H1 (cell line): Measurements from ENCODE around the gene COL27A1. TPM values are rescaled to one million over a fixed set of nuclear protein-coding genes. Genes with fewer than 3 reads are reported as not detected.

Experiments
- CTCF ChIA-PET: fragments of 300-600 bp; sonication (Branson Sonifier 250); formaldehyde crosslinking; loops from one replicate; lab custom pipeline; 2021; ENCODE audit not compliant: partially characterized antibody; lab: Charles Lee
- POLR2A ChIA-PET: fragments of 300-600 bp; sonication (Branson Sonifier 250); formaldehyde crosslinking; loops from one replicate; lab custom pipeline; 2021; ENCODE audit warnings: inconsistent platforms; ENCODE audit not compliant: partially characterized antibody; lab: Charles Lee
- DNase-seq, 2 experiments: peaks; one replicate each; pipeline versions ENCODE4 v3.0.0 to v3.0.0-alpha.2; 2010 to 2022; ENCODE audit warnings: low spot score in 2 of 2, low read depth in 1 of 2, mixed read lengths in 1 of 2
- FAIRE-seq: peaks from 2 replicates; lab custom pipeline; 2011; peaks lifted over from hg19 to GRCh38; lab: Jason Lieb, UNC
- H2AFZ ChIP-seq: 2 replicates; pipeline ENCODE4 v1.8.1; 2012; ENCODE audit warnings: low read length, inconsistent platforms
- H2AK5ac ChIP-seq: 2 replicates; pipeline ENCODE4 v1.6.1; 2013; ENCODE audit warnings: low read depth, low read length
- H2BK120ac ChIP-seq: replicated peaks from 2 replicates; pipeline ENCODE3; 2013; ENCODE audit warnings: low read depth, low read length, inconsistent platforms
- H2BK12ac ChIP-seq: 2 replicates; pipeline ENCODE4 v1.6.1; 2013; ENCODE audit warnings: low read depth, low read length
- H2BK15ac ChIP-seq: 2 replicates; pipeline ENCODE4 v1.6.1; 2013; ENCODE audit warnings: low read length
- H2BK20ac ChIP-seq: 2 replicates; pipeline ENCODE4 v1.6.1; 2013; ENCODE audit warnings: low read length
- H2BK5ac ChIP-seq: 2 replicates; pipeline ENCODE4 v1.6.1; 2013; ENCODE audit warnings: low read depth, low read length
- H3K14ac ChIP-seq: 2 replicates; pipeline ENCODE4 v1.6.1; 2013; ENCODE audit warnings: inconsistent platforms; ENCODE audit not compliant: insufficient read length
- H3K18ac ChIP-seq: 2 replicates; pipeline ENCODE4 v1.6.1; 2013; ENCODE audit warnings: low read length; ENCODE audit errors: extremely low read depth
- H3K23ac ChIP-seq: 2 replicates; pipeline ENCODE4 v1.6.1; 2013; ENCODE audit warnings: inconsistent platforms; ENCODE audit not compliant: insufficient read length
- H3K23me2 ChIP-seq: 2 replicates; pipeline ENCODE4 v1.6.1; 2013; ENCODE audit warnings: low read depth, low read length
- H3K27ac ChIP-seq: 2 replicates; pipeline ENCODE4 v1.6.1; 2011; ENCODE audit warnings: low read depth, low read length, inconsistent platforms
- H3K27me3 ChIP-seq, 4 experiments: replicated peaks in 1 of 4; 1 replicate in 1 of 4; 2 replicates in 3 of 4; pipeline versions ENCODE4 v1.6.1 to v1.8.1; 2011 to 2013; ENCODE audit warnings: low read length in 3 of 4, mild to moderate bottlenecking in 3 of 4, inconsistent platforms in 2 of 4, mixed read lengths in 2 of 4, moderate library complexity in 1 of 4; ENCODE audit not compliant: control insufficient read depth in 3 of 4, insufficient read depth in 3 of 4; ENCODE audit errors: extremely low read depth in 1 of 4
- H3K36me3 ChIP-seq, 4 experiments: 2 replicates each; pipeline versions ENCODE4 v1.6.1 to v1.8.1; 2011 to 2013; ENCODE audit warnings: mild to moderate bottlenecking in 4 of 4, low read length in 3 of 4, moderate library complexity in 2 of 4, control low read depth in 1 of 4, inconsistent platforms in 1 of 4; ENCODE audit not compliant: insufficient read depth in 4 of 4, control insufficient read depth in 2 of 4
- H3K4ac ChIP-seq: replicated peaks from 2 replicates; pipeline ENCODE3; 2013; ENCODE audit warnings: low read length, low read depth, mixed read lengths, inconsistent platforms; ENCODE audit not compliant: insufficient read length
- H3K4me1 ChIP-seq, 4 experiments: replicated peaks in 1 of 4; 1 replicate in 1 of 4; 2 replicates in 3 of 4; pipeline versions ENCODE4 v1.6.1 to v1.8.1; 2011 to 2013; ENCODE audit warnings: low read length in 3 of 4, inconsistent platforms in 2 of 4, mixed read lengths in 1 of 4; ENCODE audit not compliant: insufficient read depth in 4 of 4, control insufficient read depth in 3 of 4
- H3K4me2 ChIP-seq, 2 experiments: 2 replicates each; pipeline versions ENCODE4 v1.6.1 to v1.8.1; 2011 to 2013; ENCODE audit warnings: low read depth in 2 of 2, low read length in 2 of 2, control low read depth in 1 of 2, inconsistent platforms in 1 of 2, mild to moderate bottlenecking in 1 of 2; ENCODE audit not compliant: insufficient read depth in 1 of 2
- H3K4me3 ChIP-seq, 4 experiments: fragments of 200-600, 300-600 bp in 1 of 4; sonication (generic), shearing (Covaris generic), sonication (Bioruptor Twin) in 1 of 4; 2 replicates each; pipeline versions ENCODE4 v1.5.1 to v1.8.1; 2011 to 2016; ENCODE audit warnings: low read length in 4 of 4, low read depth in 3 of 4, control low read depth in 2 of 4, inconsistent platforms in 2 of 4, mild to moderate bottlenecking in 2 of 4, mixed read lengths in 1 of 4, moderate library complexity in 1 of 4; ENCODE audit not compliant: insufficient read depth in 2 of 4; ENCODE audit errors: extremely low read depth in 1 of 4
- H3K56ac ChIP-seq: replicated peaks from 2 replicates; pipeline ENCODE3; 2013; ENCODE audit warnings: low read depth, mild to moderate bottlenecking, mixed read lengths, low read length, inconsistent platforms; ENCODE audit not compliant: insufficient read length
- H3K79me1 ChIP-seq: 2 replicates; pipeline ENCODE4 v1.6.1; 2013; ENCODE audit warnings: low read depth, low read length, control low read depth
- H3K79me2 ChIP-seq, 2 experiments: 2 replicates each; pipeline versions ENCODE4 v1.6.1 to v1.8.1; 2012 to 2013; ENCODE audit warnings: low read length in 2 of 2, mild to moderate bottlenecking in 2 of 2, inconsistent platforms in 1 of 2; ENCODE audit not compliant: insufficient read depth in 2 of 2, control insufficient read depth in 1 of 2
- H3K9ac ChIP-seq, 4 experiments: replicated peaks in 1 of 4; 1 replicate in 1 of 4; 2 replicates in 3 of 4; pipeline versions ENCODE4 v1.6.1 to v1.8.1; 2011 to 2013; ENCODE audit warnings: low read depth in 3 of 4, low read length in 3 of 4, control low read depth in 2 of 4, mild to moderate bottlenecking in 2 of 4, moderate library complexity in 2 of 4, inconsistent platforms in 1 of 4; ENCODE audit errors: extremely low read depth in 1 of 4
- H3K9me3 ChIP-seq, 2 experiments: 2 replicates each; pipeline versions ENCODE4 v1.6.1 to v1.8.1; 2012 to 2013; ENCODE audit warnings: mild to moderate bottlenecking in 2 of 2, moderate library complexity in 2 of 2, control low read depth in 1 of 2, inconsistent platforms in 1 of 2, low read depth in 1 of 2, low read length in 1 of 2, mixed read lengths in 1 of 2; ENCODE audit not compliant: insufficient read depth in 2 of 2
- H4K20me1 ChIP-seq, 2 experiments: replicated peaks in 1 of 2; 2 replicates each; pipeline versions ENCODE3 to v1.8.1; 2011 to 2013; ENCODE audit warnings: inconsistent platforms in 2 of 2, low read length in 2 of 2, mild to moderate bottlenecking in 1 of 2; ENCODE audit not compliant: insufficient read depth in 2 of 2, control insufficient read depth in 1 of 2
- H4K5ac ChIP-seq: 2 replicates; pipeline ENCODE4 v1.6.1; 2013; ENCODE audit warnings: low read length, low read depth, mixed read lengths, inconsistent platforms; ENCODE audit not compliant: insufficient read length
- H4K8ac ChIP-seq: 2 replicates; pipeline ENCODE4 v1.8.0; 2013; ENCODE audit warnings: mild to moderate bottlenecking, moderate library complexity, low read length, inconsistent platforms; ENCODE audit not compliant: insufficient read depth; ENCODE audit errors: extremely low read depth
- H4K91ac ChIP-seq: replicated peaks from 2 replicates; pipeline ENCODE3; 2013; ENCODE audit warnings: low read length, mixed read lengths, inconsistent platforms; ENCODE audit not compliant: insufficient read length
- BRCA1 ChIP-seq: IDR thresholded peaks from 2 replicates; pipeline ENCODE4 v1.6.1; 2012; ENCODE audit warnings: low read depth, low read length, improper control_type of control experiment
- CHD1 ChIP-seq: IDR thresholded peaks from 2 replicates; pipeline ENCODE4 v1.6.1; 2012; ENCODE audit warnings: low read depth, low read length, improper control_type of control experiment
- CHD2 ChIP-seq: IDR thresholded peaks from 2 replicates; pipeline ENCODE4 v1.6.1; 2012; ENCODE audit warnings: low read length, improper control_type of control experiment
- CTBP2 ChIP-seq: IDR thresholded peaks from 2 replicates; pipeline ENCODE4 v1.7.0; 2011; ENCODE audit warnings: borderline replicate concordance, mild to moderate bottlenecking, moderate library complexity, mixed read lengths, low read length; ENCODE audit not compliant: insufficient read depth, insufficient read length
- GTF2F1 ChIP-seq: IDR thresholded peaks from 2 replicates; pipeline ENCODE4 v1.6.1; 2012; ENCODE audit warnings: low read depth, low read length, improper control_type of control experiment, borderline replicate concordance
- JUND ChIP-seq: IDR thresholded peaks from 2 replicates; pipeline ENCODE4 v1.6.1; 2011; ENCODE audit warnings: mild to moderate bottlenecking, improper control_type of control experiment, low read length
- POLR2AphosphoS5 ChIP-seq: IDR thresholded peaks from 2 replicates; pipeline ENCODE4 v1.6.1; 2011; ENCODE audit warnings: low read depth, low read length
- POU5F1 ChIP-seq: IDR thresholded peaks from 2 replicates; pipeline ENCODE4 v1.6.1; 2011; ENCODE audit warnings: low read depth, mild to moderate bottlenecking, low read length, moderate library complexity
- RNF2 ChIP-seq: fragments of 200-900, 300-1000 bp; sonication (generic); IDR thresholded peaks from 2 replicates; pipeline ENCODE4 v1.7.1; 2016; ENCODE audit warnings: borderline replicate concordance, low read depth, mild to moderate bottlenecking, antibody characterized with exemption, low read length; ENCODE audit not compliant: poor library complexity, severe bottlenecking; ENCODE audit errors: missing control alignments
- RXRA ChIP-seq: IDR thresholded peaks from 2 replicates; pipeline ENCODE4 v1.6.1; 2011; ENCODE audit warnings: low read depth, mild to moderate bottlenecking, low read length, moderate library complexity; ENCODE audit not compliant: insufficient read depth
- SIX5 ChIP-seq: IDR thresholded peaks from 2 replicates; pipeline ENCODE4 v1.6.1; 2011; ENCODE audit warnings: mild to moderate bottlenecking, low read depth, low read length
- SP1 ChIP-seq: IDR thresholded peaks from 2 replicates; pipeline ENCODE4 v1.6.1; 2011; ENCODE audit warnings: low read depth, low read length
- SP4 ChIP-seq: IDR thresholded peaks from 2 replicates; pipeline ENCODE4 v1.6.1; 2012; ENCODE audit warnings: low read length, inconsistent platforms
- YY1 ChIP-seq: IDR thresholded peaks from 2 replicates; pipeline ENCODE4 v1.6.1; 2011; ENCODE audit warnings: low read depth, mild to moderate bottlenecking, low read length
- WGBS, 2 experiments: shearing (Covaris generic) in 1 of 2; methylation state at CpG; one replicate each; pipeline versions ENCODE4 v1.1.6 to v1.1.7; 2013 to 2015; ENCODE audit warnings: low lambda C conversion rate in 2 of 2, mixed read lengths in 2 of 2, inconsistent platforms in 1 of 2, low coverage in 1 of 2, missing lambda C conversion rate in 1 of 2; ENCODE audit not compliant: insufficient replicate concordance in 2 of 2, insufficient coverage in 1 of 2, insufficient read length in 1 of 2; ENCODE audit errors: extremely low coverage in 1 of 2, missing lambda C conversion rate in 1 of 2; 5-methylcytosine and 5-hydroxymethylcytosine counted together
- polyA plus RNA-seq, 7 experiments: library from polyadenylated mRNA; depleted of rRNA in 3 of 7; stranded (reverse) in 5 of 7; unstranded in 2 of 7; fragments of >200 nt in 5 of 7; fragments of 200-250 nt in 2 of 7; gene quantifications; 1 replicate in 5 of 7; 2 replicates in 1 of 7; 4 replicates in 1 of 7; pipeline versions ENCODE4 v1.2.1 to v1.2.3, GENCODE V29; 2011 to 2013; ENCODE audit warnings: missing spikeins in 2 of 7, mixed read lengths in 2 of 7
- total RNA-seq: library from RNA; stranded (reverse); fragmentation: NEBNext Ultra II Directional; extraction: Animal tissue kit (Norgen Biotek cat#: 25700); gene quantifications from 2 replicates; pipeline ENCODE4 v1.2.1, GENCODE V29; 2021
- TF ChIP-seq, protein P1 (sequence below): IDR thresholded peaks from 2 replicates; pipeline ENCODE4 v1.6.1; 2012; ENCODE audit warnings: inconsistent platforms

The COL27A1 gene
- total and polyA plus RNA-seq, 2 of the 8 experiments (the other 6 are each of a cell fraction or from before 2014, with no cell fraction given) = 15.1 to 22.8 TPM

DNA sequence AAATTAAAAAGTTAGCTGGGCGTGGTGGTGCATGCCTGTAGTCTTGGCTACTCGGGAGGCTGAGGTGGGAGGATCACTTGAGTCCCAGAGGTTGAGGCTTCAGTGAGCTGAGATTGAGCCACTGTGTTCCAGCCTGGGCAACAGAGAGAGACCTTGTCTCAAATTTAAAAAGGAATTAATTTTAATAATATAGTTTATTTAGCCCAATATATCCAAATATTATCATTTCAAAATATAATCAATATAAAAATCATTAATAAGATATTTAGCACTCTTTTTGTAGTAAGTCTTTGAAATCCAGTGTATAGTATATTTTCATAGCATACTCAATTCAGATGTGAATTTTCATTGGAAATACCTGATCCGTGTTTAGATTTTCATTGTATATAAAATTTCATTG, 124.4 kb downstream of the COL27A1 start:
- Histone ChIP-seq H2AFZ (no peak overlapping the region), H4K5ac (no peak overlapping the region), H3K4me1 (no peaks in the 10 kb centered on the region), H2BK5ac (no peak overlapping the region), H3K23me2 (peaks cover 6% of the 10 kb centered on the region; the same call in 1 of the 2 replicates), H3K9me3 (no peaks in the 10 kb centered on the region), H4K20me1 (peaks cover 1 to 6% of the 10 kb centered on the region in 2 experiments), H3K27me3 (no peaks in the 10 kb centered on the region), H3K4ac (no peak overlapping the region), H3K79me2 (no peaks in the 10 kb centered on the region), H2BK12ac (no peak overlapping the region), H3K23ac (no peak overlapping the region), H2BK20ac (no peak overlapping the region), H3K4me2 (no peak overlapping the region), H3K79me1 (no peaks in the 10 kb centered on the region), H4K8ac (no peak overlapping the region), H3K18ac (no peak overlapping the region), H3K4me3 (no peak overlapping the region), H3K56ac (no peak overlapping the region), H2BK15ac (no peak overlapping the region), H3K14ac (no peak overlapping the region), H3K36me3 (peaks cover 0 to under 1% (median 0%) of the 10 kb centered on the region in 4 experiments; a peak in 1 of 8 replicates), H3K27ac (no peak overlapping the region), H4K91ac (no peak overlapping the region), H2AK5ac (no peak overlapping the region), H3K9ac (no peak overlapping the region), H2BK120ac (no peak overlapping the region)
- DNase-seq (no peak), FAIRE-seq (no peak)
- ChIA-PET POLR2A (no interaction called here), CTCF (interaction anchor here (0.6 to 3.1 kb wide), 10 partner anchors 9 to 172 kb away, joined by 3 to 18 read pairs (median 4); no protein-coding TSS in a partner anchor)
- 93% methylated on average over 3 of the region's 3 CpGs; no CpG with 5 or more reads in 1 of the 2 experiments for WGBS, 2 experiments
- no peak for TF ChIP-seq RNF2
- no peak for TF ChIP-seq SIX5
- no peak for TF ChIP-seq BRCA1
- TF ChIP-seq CHD1 = no peak
- no peak for TF ChIP-seq SP1
- no peak for TF ChIP-seq CTBP2
- TF ChIP-seq SP4 = no peak
- TF ChIP-seq POU5F1 = no peak
- no peak for TF ChIP-seq YY1
- TF ChIP-seq POLR2AphosphoS5 = no peak
- no peak for TF ChIP-seq JUND
- TF ChIP-seq GTF2F1 = no peak
- no peak for TF ChIP-seq CHD2
- TF ChIP-seq, protein P1, sequence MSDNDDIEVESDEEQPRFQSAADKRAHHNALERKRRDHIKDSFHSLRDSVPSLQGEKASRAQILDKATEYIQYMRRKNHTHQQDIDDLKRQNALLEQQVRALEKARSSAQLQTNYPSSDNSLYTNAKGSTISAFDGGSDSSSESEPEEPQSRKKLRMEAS = no peak
- no peak for TF ChIP-seq RXRA
